ENCODE measurements around the gene MT1A.

DNA sequence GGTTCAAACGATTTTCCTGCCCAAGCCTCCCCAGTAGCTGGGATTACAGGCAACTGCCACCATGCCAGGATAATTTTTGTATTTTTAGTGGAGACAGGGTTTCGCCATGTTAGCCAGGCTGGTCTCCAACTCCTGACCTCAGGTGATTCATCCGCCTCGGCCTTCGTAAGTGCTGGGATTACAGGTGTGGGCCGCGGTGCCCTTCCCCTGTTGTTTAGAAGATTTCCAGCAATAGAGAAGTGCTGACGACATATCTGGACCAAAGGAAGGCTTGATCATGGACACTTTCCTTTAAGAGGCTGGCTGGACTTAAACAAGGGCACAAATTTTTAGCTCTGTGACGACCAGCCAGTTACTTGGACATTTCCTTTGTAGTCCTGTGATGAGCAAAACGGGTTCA, 7.3 kb upstream of the MT1A start:
- no peak for TF ChIP-seq POLR2AphosphoS5 (IDR thresholded peaks at IDR 0.05; ENCODE audit: borderline replicate concordance, low read depth, low read length)
- TF ChIP-seq EZH2 (IDR thresholded peaks at IDR 0.05): no peak
- TF ChIP-seq FOXP2 (optimal IDR thresholded peaks at IDR 0.05; ENCODE audit: control extremely low read depth, extremely low read length, insufficient read depth): no peak
